ENCODE results near the gene KANSL3. TPM values are rescaled to one million over a fixed set of nuclear protein-coding genes. Genes with fewer than 3 reads are reported as not detected.

KANSL3 gene
- total and polyA plus RNA-seq, 9 of the 15 experiments (the other 6 are each of a cell fraction or from before 2014, with no cell fraction given): 11.3 to 43.7 (median 27.9) TPM

- peak; percentile 25 for TF ChIP-seq HMGN3 (IDR thresholded peaks at IDR 0.05; ENCODE audit: borderline replicate concordance, extremely low read depth, insufficient read length, low read depth, low read length)
- TF ChIP-seq MBD1 (CRISPR knock-in tag; IDR thresholded peaks at IDR 0.05): peak; percentile 53; the same call in 1 of the 2 replicates
- peak; percentile 82; the same call in 1 of the 2 replicates for TF ChIP-seq ESRRA (IDR thresholded peaks at IDR 0.05; ENCODE audit: borderline replicate concordance, low read depth)
- no peak for TF ChIP-seq ZNF318 (IDR thresholded peaks at IDR 0.05; ENCODE audit: borderline replicate concordance in 1 of 2, low read depth in 1 of 2)
- no peak for TF ChIP-seq CHD2 (IDR thresholded peaks at IDR 0.05; ENCODE audit: low read depth, low read length)
- 0 out of 2 replicates have a peak, but pooled peaks have one; percentile 18 for TF ChIP-seq ATF7 (IDR thresholded peaks at IDR 0.05)
- peak; percentile 80 for TF ChIP-seq SMC3 (conservative IDR thresholded peaks at IDR 0.05; ENCODE audit: insufficient read depth, low read depth, low read length)
- peak; percentile 42 for TF ChIP-seq CXXC5 (CRISPR knock-in tag; IDR thresholded peaks at IDR 0.05)
- no peak for TF ChIP-seq E2F4 (CRISPR knock-in tag; IDR thresholded peaks at IDR 0.05; ENCODE audit: low read depth)
- peak in 1 of 3 experiments; percentile 31 for TF ChIP-seq YY1 (IDR thresholded peaks at IDR 0.05; ENCODE audit: borderline replicate concordance in 1 of 3, control insufficient read depth in 1 of 3, extremely low read depth in 1 of 3, insufficient read depth in 3 of 3, insufficient read length in 1 of 3, insufficient replicate concordance in 2 of 3, low read depth in 1 of 3, low read length in 2 of 3)
Observed at GRCh38 chr2:96549967-96550786, 87.9 kb downstream of the KANSL3 start (continued).

Measured in K562 (cell line).